ENCODE results near the gene DOCK2. TPM values are rescaled to one million over a fixed set of nuclear protein-coding genes. Genes with fewer than 3 reads are reported as not detected.
A peak's percentile ranks its signal among the peaks of the same experiment; 100 is the strongest.
"Not testable (repeated sequence)": the region's sequence is repeated elsewhere in the genome, so short reads cannot be mapped to it uniquely, and the experiment has no call there.

Gene DOCK2
- total RNA-seq, 1 donor from 2014 or later, result 217 TPM

GRCh38 chr5:169740435-169740834 is 103.4 kb downstream of the DOCK2 start:
- Mint-ChIP-seq H3K36me3 (ENCODE audit: low read depth) (peaks cover 70% of the 10 kb centered on the region), H3K4me3 (ENCODE audit: low read depth) (no peak overlapping the region), H3K27me3 (ENCODE audit: low read depth) (no peaks in the 10 kb centered on the region), H3K27ac (no peak overlapping the region), H3K9me3 (no peaks in the 10 kb centered on the region), H3K4me1 (ENCODE audit: low read depth) (peaks cover 6% of the 10 kb centered on the region)
- intact Hi-C loops (cut with micrococcal nuclease), result no loop called here
- DNase-seq (ENCODE audit: low spot score), result no peak

- intact Hi-C loops (cut with micrococcal nuclease), result no loop called here
- peaks cover 70% of the 10 kb centered on the region for H3K36me3 Mint-ChIP-seq (ENCODE audit: low read depth)
- H3K4me3 Mint-ChIP-seq (ENCODE audit: low read depth), result no peak overlapping the region
- peaks cover 5% of the 10 kb centered on the region for H3K4me1 Mint-ChIP-seq (ENCODE audit: low read depth)
- no peaks in the 10 kb centered on the region for H3K27me3 Mint-ChIP-seq (ENCODE audit: low read depth)
- DNase-seq (ENCODE audit: low spot score), result no peak
- H3K27ac Mint-ChIP-seq, result no peak overlapping the region
- no peaks in the 10 kb centered on the region for H3K9me3 Mint-ChIP-seq
These were observed 105.8 kb downstream of the DOCK2 start for GRCh38 chr5:169742771-169743296.

GRCh38 chr5:169744336-169744735 is 107.3 kb downstream of the DOCK2 start:
- Mint-ChIP-seq H3K27ac (peak overlapping the region; percentile 60), H3K36me3 (ENCODE audit: low read depth) (peaks cover 67% of the 10 kb centered on the region), H3K4me1 (ENCODE audit: low read depth) (peaks cover 5% of the 10 kb centered on the region), H3K9me3 (no peaks in the 10 kb centered on the region), H3K27me3 (ENCODE audit: low read depth) (no peaks in the 10 kb centered on the region), H3K4me3 (ENCODE audit: low read depth) (no peak overlapping the region)
- no peak for DNase-seq (ENCODE audit: low spot score)
- intact Hi-C loops (cut with micrococcal nuclease), result no loop called here

- Mint-ChIP-seq H3K4me3 (ENCODE audit: low read depth) (no peak overlapping the region), H3K9me3 (no peaks in the 10 kb centered on the region), H3K27ac (peak overlapping the region; percentile 44), H3K4me1 (ENCODE audit: low read depth) (peaks cover 10% of the 10 kb centered on the region), H3K36me3 (ENCODE audit: low read depth) (peaks cover 73% of the 10 kb centered on the region), H3K27me3 (ENCODE audit: low read depth) (no peaks in the 10 kb centered on the region)
- no peak for DNase-seq (ENCODE audit: low spot score)
- intact Hi-C loops (cut with micrococcal nuclease), result no loop called here
These were observed 108.5 kb downstream of the DOCK2 start for GRCh38 chr5:169745441-169746146.

- Mint-ChIP-seq H3K36me3 (ENCODE audit: low read depth) (peaks cover 75% of the 10 kb centered on the region), H3K4me3 (ENCODE audit: low read depth) (no peak overlapping the region), H3K9me3 (no peaks in the 10 kb centered on the region), H3K4me1 (ENCODE audit: low read depth) (peaks cover 16% of the 10 kb centered on the region), H3K27me3 (ENCODE audit: low read depth) (no peaks in the 10 kb centered on the region), H3K27ac (peak overlapping the region; percentile 44)
- intact Hi-C loops (cut with micrococcal nuclease), result no loop called here
- DNase-seq (ENCODE audit: low spot score), result no peak
These were observed 109.1 kb downstream of the DOCK2 start for GRCh38 chr5:169746147-169746694.

GRCh38 chr5:169748174-169748573 is 111.1 kb downstream of the DOCK2 start:
- Mint-ChIP-seq H3K4me3 (ENCODE audit: low read depth) (no peak overlapping the region), H3K9me3 (no peaks in the 10 kb centered on the region), H3K27ac (no peak overlapping the region), H3K27me3 (ENCODE audit: low read depth) (no peaks in the 10 kb centered on the region), H3K4me1 (ENCODE audit: low read depth) (peaks cover 24% of the 10 kb centered on the region), H3K36me3 (ENCODE audit: low read depth) (peaks cover 82% of the 10 kb centered on the region)
- DNase-seq (ENCODE audit: low spot score), result no peak
- intact Hi-C loops (cut with micrococcal nuclease), result no loop called here

GRCh38 chr5:169749295-169749694 is 112.2 kb downstream of the DOCK2 start:
- peaks cover 79% of the 10 kb centered on the region for H3K36me3 Mint-ChIP-seq (ENCODE audit: low read depth)
- H3K4me3 Mint-ChIP-seq (ENCODE audit: low read depth), result no peak overlapping the region
- intact Hi-C loops (cut with micrococcal nuclease), result no loop called here
- DNase-seq (ENCODE audit: low spot score), result no peak
- no peaks in the 10 kb centered on the region for H3K27me3 Mint-ChIP-seq (ENCODE audit: low read depth)
- H3K9me3 Mint-ChIP-seq, result no peaks in the 10 kb centered on the region
- peaks cover 28% of the 10 kb centered on the region for H3K4me1 Mint-ChIP-seq (ENCODE audit: low read depth)
- no peak overlapping the region for H3K27ac Mint-ChIP-seq

- Mint-ChIP-seq H3K27ac (no peak overlapping the region), H3K4me1 (ENCODE audit: low read depth) (peaks cover 23% of the 10 kb centered on the region), H3K4me3 (ENCODE audit: low read depth) (no peak overlapping the region), H3K36me3 (ENCODE audit: low read depth) (peaks cover 64% of the 10 kb centered on the region), H3K9me3 (no peaks in the 10 kb centered on the region), H3K27me3 (ENCODE audit: low read depth) (no peaks in the 10 kb centered on the region)
- DNase-seq (ENCODE audit: low spot score), result no peak
- intact Hi-C loops (cut with micrococcal nuclease), result no loop called here
These were observed 114.4 kb downstream of the DOCK2 start for GRCh38 chr5:169751490-169751889.

GRCh38 chr5:169752566-169752965 is 115.5 kb downstream of the DOCK2 start:
- H3K27ac Mint-ChIP-seq; H3K27me3 Mint-ChIP-seq (ENCODE audit: low read depth); intact Hi-C loops (cut with micrococcal nuclease); DNase-seq (ENCODE audit: low spot score); H3K9me3 Mint-ChIP-seq; H3K4me3 Mint-ChIP-seq (ENCODE audit: low read depth): not testable (repeated sequence)
- H3K36me3 Mint-ChIP-seq (ENCODE audit: low read depth), result peaks cover 56% of the 10 kb centered on the region
- H3K4me1 Mint-ChIP-seq (ENCODE audit: low read depth), result peaks cover 23% of the 10 kb centered on the region

GRCh38 chr5:169753795-169754194 is 116.7 kb downstream of the DOCK2 start:
- H3K36me3 Mint-ChIP-seq (ENCODE audit: low read depth), result peaks cover 54% of the 10 kb centered on the region
- H3K4me1 Mint-ChIP-seq (ENCODE audit: low read depth), result peaks cover 23% of the 10 kb centered on the region
- H3K4me3 Mint-ChIP-seq (ENCODE audit: low read depth), result no peak overlapping the region
- DNase-seq (ENCODE audit: low spot score), result no peak
- H3K27me3 Mint-ChIP-seq (ENCODE audit: low read depth), result no peaks in the 10 kb centered on the region
- H3K9me3 Mint-ChIP-seq, result no peaks in the 10 kb centered on the region
- no peak overlapping the region for H3K27ac Mint-ChIP-seq
- intact Hi-C loops (cut with micrococcal nuclease), result no loop called here

- Mint-ChIP-seq H3K4me3 (ENCODE audit: low read depth) (no peak overlapping the region), H3K27ac (no peak overlapping the region), H3K9me3 (no peaks in the 10 kb centered on the region), H3K27me3 (ENCODE audit: low read depth) (no peaks in the 10 kb centered on the region), H3K4me1 (ENCODE audit: low read depth) (peaks cover 22% of the 10 kb centered on the region), H3K36me3 (ENCODE audit: low read depth) (peaks cover 46% of the 10 kb centered on the region)
- intact Hi-C loops (cut with micrococcal nuclease), result no loop called here
- no peak for DNase-seq (ENCODE audit: low spot score)
These were observed 117.7 kb downstream of the DOCK2 start for GRCh38 chr5:169754737-169755136.

- Mint-ChIP-seq H3K27me3 (ENCODE audit: low read depth) (no peaks in the 10 kb centered on the region), H3K27ac (peak overlapping the region; percentile 19), H3K4me3 (ENCODE audit: low read depth) (no peak overlapping the region), H3K4me1 (ENCODE audit: low read depth) (peaks cover 12% of the 10 kb centered on the region), H3K36me3 (ENCODE audit: low read depth) (peaks cover 38% of the 10 kb centered on the region), H3K9me3 (no peaks in the 10 kb centered on the region)
- intact Hi-C loops (cut with micrococcal nuclease), result no loop called here
- no peak for DNase-seq (ENCODE audit: low spot score)
These were observed 119.1 kb downstream of the DOCK2 start for GRCh38 chr5:169756071-169756765.

- Mint-ChIP-seq H3K4me3 (ENCODE audit: low read depth) (no peak overlapping the region), H3K36me3 (ENCODE audit: low read depth) (peaks cover 37% of the 10 kb centered on the region), H3K9me3 (no peaks in the 10 kb centered on the region), H3K27ac (no peak overlapping the region), H3K4me1 (ENCODE audit: low read depth) (peaks cover 4% of the 10 kb centered on the region), H3K27me3 (ENCODE audit: low read depth) (no peaks in the 10 kb centered on the region)
- no peak for DNase-seq (ENCODE audit: low spot score)
- intact Hi-C loops (cut with micrococcal nuclease), result no loop called here
These were observed 119.9 kb downstream of the DOCK2 start for GRCh38 chr5:169757016-169757415.

All from activated T-helper 2 cell treated with anti-CD3 and anti-CD28 coated beads, Interferon-gamma antibody, Interleukin-2, Interleukin-4, amounts not matched to agents 10 μg/mL and 5 μg/mL and 100 μg/mL, durations not matched to agents 14 hours and 24 hours and 36 hours (primary cell).